ENCODE measurements around the gene SPECC1. TPM values are rescaled to one million over a fixed set of nuclear protein-coding genes. Genes with fewer than 3 reads are reported as not detected.

The SPECC1 gene
- total and polyA plus RNA-seq, 9 of the 15 experiments (the other 6 are each of a cell fraction or from before 2014, with no cell fraction given), result 2.4 to 19.6 (median 14.7) TPM

GRCh38 chr17:20092973-20093626 lies 83.9 kb downstream of the SPECC1 start:
- WGBS (ENCODE audit: insufficient coverage, low coverage, missing lambda C conversion rate), result 62% methylated on average over 1 of the region's 2 CpGs
- no peak overlapping the region for H3K4me2 ChIP-seq (ENCODE audit: insufficient read depth, low read length)
- no peaks in the 10 kb centered on the region for H3K79me2 ChIP-seq (ENCODE audit: control insufficient read depth, insufficient read depth, low read length)
- no peak overlapping the region for H2AFZ ChIP-seq (ENCODE audit: low read depth, low read length)
- no TSS peak for BruUV-seq (replicated peaks)
- no peak for TF ChIP-seq OTX1 (CRISPR knock-in tag; IDR thresholded peaks at IDR 0.05)
- no peak for TF ChIP-seq MEIS2 (IDR thresholded peaks at IDR 0.05; ENCODE audit: partially characterized antibody)
- no peak for TF ChIP-seq JUNB (CRISPR knock-in tag; conservative IDR thresholded peaks at IDR 0.05)
- H3K4me3 ChIP-seq, result no peak overlapping the region
- no peaks in the 10 kb centered on the region for H3K36me3 ChIP-seq (ENCODE audit: control insufficient read depth, insufficient read depth, low read length)
- H4K20me1 ChIP-seq (replicated peaks; ENCODE audit: control insufficient read depth, insufficient read depth, low read length), result no peaks in the 10 kb centered on the region
- intact Hi-C loops (cut with micrococcal nuclease), result loop anchor here (10.0 kb wide), 1 partner anchor 78 kb away; no protein-coding TSS in a partner anchor
- no peak for ATAC-seq
- H3K9me3 ChIP-seq (replicated peaks; ENCODE audit: control insufficient read depth, insufficient read depth, low read depth, low read length), result no peaks in the 10 kb centered on the region
- no peaks in the 10 kb centered on the region; a peak in 1 of 5 replicates for H3K4me1 ChIP-seq (replicated peaks in 1 of 2; ENCODE audit: control insufficient read depth in 2 of 2, insufficient read depth in 2 of 2, low read length in 2 of 2)
- no peak for DNase-seq (ENCODE audit: extremely low read depth in 1 of 4, low spot score in 3 of 4)
- ChIA-PET POLR2A (no interaction called here), CTCF (ENCODE audit: low intra/inter-chr PET ratio) (no interaction called here)
- no peak overlapping the region for H3K9ac ChIP-seq (ENCODE audit: insufficient read depth in 1 of 2, low read depth in 2 of 2, low read length in 2 of 2)
- no peaks in the 10 kb centered on the region for H3K9me1 ChIP-seq (ENCODE audit: control insufficient read depth, insufficient read depth, low read length)
- no peak overlapping the region for H3K27ac ChIP-seq (ENCODE audit: extremely low read depth, low read depth, low read length)
- FAIRE-seq, result no peak
- H3K27me3 ChIP-seq (ENCODE audit: control insufficient read depth in 2 of 2, insufficient read depth in 2 of 2, low read length in 2 of 2), result no peaks in the 10 kb centered on the region
- in situ Hi-C loops (cut with MboI), result no loop called here

- ChIA-PET POLR2A (no interaction called here), CTCF (ENCODE audit: low intra/inter-chr PET ratio) (no interaction called here)
- intact Hi-C loops (cut with micrococcal nuclease), result loop anchor here (10.0 kb wide), 1 partner anchor 80 kb away; no protein-coding TSS in a partner anchor
- DNase-seq (ENCODE audit: extremely low read depth in 1 of 4, low spot score in 3 of 4) (no peak), FAIRE-seq (no peak), ATAC-seq (no peak)
- no peaks in the 10 kb centered on the region; a peak in 1 of 5 replicates for H3K4me1 ChIP-seq (replicated peaks in 1 of 2; ENCODE audit: control insufficient read depth in 2 of 2, insufficient read depth in 2 of 2, low read length in 2 of 2)
- no peak overlapping the region for H3K9ac ChIP-seq (ENCODE audit: insufficient read depth in 1 of 2, low read depth in 2 of 2, low read length in 2 of 2)
- TF ChIP-seq ZNF174 (CRISPR knock-in tag; IDR thresholded peaks at IDR 0.05), result no peak
- TF ChIP-seq MXI1 (IDR thresholded peaks at IDR 0.05; ENCODE audit: low read depth, low read length), result no peak
- no peak for TF ChIP-seq HNRNPH1 (optimal IDR thresholded peaks at IDR 0.05; ENCODE audit: low read depth, low read length)
- TF ChIP-seq ZNF239 (CRISPR knock-in tag; IDR thresholded peaks at IDR 0.05), result no peak
- H3K9me3 ChIP-seq (replicated peaks; ENCODE audit: control insufficient read depth, insufficient read depth, low read depth, low read length), result no peaks in the 10 kb centered on the region
- H3K36me3 ChIP-seq (ENCODE audit: control insufficient read depth, insufficient read depth, low read length), result no peaks in the 10 kb centered on the region
- H4K20me1 ChIP-seq (replicated peaks; ENCODE audit: control insufficient read depth, insufficient read depth, low read length), result no peaks in the 10 kb centered on the region
- no TSS peak for BruUV-seq (replicated peaks)
- H3K27me3 ChIP-seq (ENCODE audit: control insufficient read depth in 2 of 2, insufficient read depth in 2 of 2, low read length in 2 of 2), result no peaks in the 10 kb centered on the region
- WGBS (ENCODE audit: insufficient coverage, low coverage, missing lambda C conversion rate), result 100% methylated on average over 1 of the region's 1 CpG
- H3K4me3 ChIP-seq, result no peak overlapping the region
- in situ Hi-C loops (cut with MboI), result no loop called here
- no peak overlapping the region for H2AFZ ChIP-seq (ENCODE audit: low read depth, low read length)
- H3K9me1 ChIP-seq (ENCODE audit: control insufficient read depth, insufficient read depth, low read length), result no peaks in the 10 kb centered on the region
- H3K79me2 ChIP-seq (ENCODE audit: control insufficient read depth, insufficient read depth, low read length), result no peaks in the 10 kb centered on the region
- H3K4me2 ChIP-seq (ENCODE audit: insufficient read depth, low read length), result no peak overlapping the region
- H3K27ac ChIP-seq (ENCODE audit: extremely low read depth, low read depth, low read length), result no peak overlapping the region
Measured at GRCh38 chr17:20094777-20095176, 85.6 kb downstream of the SPECC1 start.
